Cardiac fibroblast (primary cell): Measurements from ENCODE around the gene SMYD3.

Experiments
- DNase-seq, 2 donors: peaks; one replicate each; pipeline versions ENCODE4 v3.0.0 to v3.0.0-alpha.2; 2010; ENCODE audit warnings: low read depth in 2 of 2
- H3K4me3 ChIP-seq, 2 donors: replicated peaks in 1 of 2; 1 replicate in 1 of 2; 2 replicates in 1 of 2; pipeline ENCODE4 v1.5.1; 2011; ENCODE audit warnings: low read depth in 2 of 2, low read length in 2 of 2, mild to moderate bottlenecking in 2 of 2, moderate library complexity in 1 of 2
- TF ChIP-seq, protein P1 (sequence below): IDR thresholded peaks from one replicate; pipeline ENCODE4 v1.5.1; 2011; ENCODE audit warnings: low read depth, mild to moderate bottlenecking, low read length, inconsistent platforms

SMYD3 gene

DNA sequence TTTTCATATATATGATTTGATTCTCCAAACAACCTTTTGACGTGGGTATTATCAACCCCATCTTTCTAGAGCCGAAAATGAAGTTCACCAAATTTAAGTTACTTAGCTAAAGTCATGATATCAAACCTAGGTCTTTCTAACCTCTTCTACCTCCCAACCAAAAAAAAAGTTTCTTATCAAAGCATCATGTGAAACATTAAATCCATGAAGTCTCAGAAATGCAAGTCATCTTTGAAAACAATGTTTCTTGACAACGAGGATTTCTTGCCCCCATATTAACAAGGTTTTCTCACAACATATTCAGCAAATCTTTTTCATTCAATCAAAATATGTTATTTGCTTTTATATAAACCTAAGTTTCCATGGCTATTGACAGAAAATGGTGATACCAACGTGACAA is 306.3 kb downstream of the SMYD3 start:
- DNase-seq: no peak
- no peak overlapping the region for H3K4me3 ChIP-seq
- TF ChIP-seq, protein P1, sequence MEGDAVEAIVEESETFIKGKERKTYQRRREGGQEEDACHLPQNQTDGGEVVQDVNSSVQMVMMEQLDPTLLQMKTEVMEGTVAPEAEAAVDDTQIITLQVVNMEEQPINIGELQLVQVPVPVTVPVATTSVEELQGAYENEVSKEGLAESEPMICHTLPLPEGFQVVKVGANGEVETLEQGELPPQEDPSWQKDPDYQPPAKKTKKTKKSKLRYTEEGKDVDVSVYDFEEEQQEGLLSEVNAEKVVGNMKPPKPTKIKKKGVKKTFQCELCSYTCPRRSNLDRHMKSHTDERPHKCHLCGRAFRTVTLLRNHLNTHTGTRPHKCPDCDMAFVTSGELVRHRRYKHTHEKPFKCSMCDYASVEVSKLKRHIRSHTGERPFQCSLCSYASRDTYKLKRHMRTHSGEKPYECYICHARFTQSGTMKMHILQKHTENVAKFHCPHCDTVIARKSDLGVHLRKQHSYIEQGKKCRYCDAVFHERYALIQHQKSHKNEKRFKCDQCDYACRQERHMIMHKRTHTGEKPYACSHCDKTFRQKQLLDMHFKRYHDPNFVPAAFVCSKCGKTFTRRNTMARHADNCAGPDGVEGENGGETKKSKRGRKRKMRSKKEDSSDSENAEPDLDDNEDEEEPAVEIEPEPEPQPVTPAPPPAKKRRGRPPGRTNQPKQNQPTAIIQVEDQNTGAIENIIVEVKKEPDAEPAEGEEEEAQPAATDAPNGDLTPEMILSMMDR: no peak

GRCh38 chr1:246200225-246200624 is 306.9 kb downstream of the SMYD3 start:
- TF ChIP-seq, protein P1: no peak
- no peak for DNase-seq
- H3K4me3 ChIP-seq: no peak overlapping the region

DNA sequence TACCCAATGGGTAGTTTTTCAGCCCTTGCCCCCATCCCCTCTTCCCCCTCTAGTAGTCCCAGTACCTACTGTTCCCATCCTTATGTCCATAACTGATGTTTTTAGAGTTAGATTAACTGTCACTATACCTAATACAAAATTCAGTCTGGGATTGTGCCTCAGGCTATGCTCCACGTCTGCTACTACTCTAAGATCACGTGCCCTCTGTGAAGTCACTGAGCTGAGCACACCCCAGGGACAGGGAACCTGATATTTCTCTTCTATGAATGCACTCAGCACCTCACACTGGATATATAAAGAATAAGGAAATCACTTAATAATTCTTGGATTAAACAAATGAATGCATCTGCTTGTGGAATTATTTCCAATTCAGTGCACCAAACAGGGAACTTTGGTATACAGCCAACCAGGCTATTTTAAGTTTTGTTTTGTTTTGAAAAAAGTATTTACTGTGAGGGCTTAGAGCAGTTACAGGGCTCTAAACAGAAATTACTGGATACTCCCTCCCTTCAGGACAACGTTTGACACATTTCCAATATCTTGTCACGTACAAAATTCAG is 307.9 kb downstream of the SMYD3 start:
- no peak overlapping the region for H3K4me3 ChIP-seq
- TF ChIP-seq, protein P1: no peak
- peak in 1 of 2 donors; percentile 27 for DNase-seq

DNA sequence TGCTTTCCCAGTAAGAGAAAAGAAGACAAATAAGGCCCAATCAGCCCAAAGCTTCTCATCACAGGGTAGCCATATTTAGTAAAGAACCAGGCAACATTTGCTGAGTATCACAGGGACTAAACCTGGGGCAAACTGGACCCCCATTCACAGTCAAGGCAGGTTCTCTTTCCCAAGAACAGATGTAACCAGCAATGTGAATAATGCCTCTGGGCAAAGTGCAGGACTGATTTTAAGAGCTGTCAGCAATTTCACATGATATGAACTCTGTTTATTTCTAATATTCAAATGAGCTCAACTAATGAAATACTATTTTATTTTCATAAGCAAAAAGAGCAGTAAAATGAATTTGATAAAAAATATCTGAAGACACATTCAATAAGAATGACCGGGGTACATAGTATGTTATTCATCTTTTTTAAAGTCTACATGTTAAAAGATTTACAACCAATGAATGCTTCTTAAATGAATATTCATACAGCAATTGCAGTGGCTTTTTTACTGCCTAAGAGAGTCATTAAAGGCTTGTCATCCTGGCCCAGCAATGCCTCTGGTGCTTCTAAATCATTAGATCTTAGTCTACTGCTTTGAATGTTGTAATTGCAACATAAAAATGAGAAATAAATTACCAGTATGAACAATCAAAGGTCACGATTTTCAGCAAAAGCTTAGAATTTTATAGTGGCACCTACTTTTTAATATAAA is 308.8 kb downstream of the SMYD3 start:
- no peak for DNase-seq
- no peak overlapping the region for H3K4me3 ChIP-seq
- TF ChIP-seq, protein P1: no peak

DNA sequence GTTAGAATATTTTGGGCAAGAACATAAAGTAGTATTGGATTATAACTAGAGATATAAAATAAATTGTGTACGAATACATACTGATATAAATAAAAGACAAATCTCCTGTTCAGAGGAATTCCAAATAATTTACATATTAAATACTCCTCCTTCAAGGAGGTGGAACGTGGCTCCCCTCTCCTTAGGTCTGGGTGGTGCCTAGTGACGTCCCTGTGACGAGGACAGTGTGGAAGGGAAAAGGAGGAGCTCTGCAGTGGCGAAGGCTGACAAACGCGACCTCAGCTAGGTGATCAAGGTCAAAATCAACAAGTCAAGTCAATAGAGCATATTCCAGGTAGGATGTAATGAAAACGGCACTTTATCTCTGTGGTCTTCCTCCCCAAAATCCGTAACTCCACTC is 310.0 kb downstream of the SMYD3 start:
- no peak overlapping the region for H3K4me3 ChIP-seq
- no peak for DNase-seq
- TF ChIP-seq, protein P1: no peak

DNA sequence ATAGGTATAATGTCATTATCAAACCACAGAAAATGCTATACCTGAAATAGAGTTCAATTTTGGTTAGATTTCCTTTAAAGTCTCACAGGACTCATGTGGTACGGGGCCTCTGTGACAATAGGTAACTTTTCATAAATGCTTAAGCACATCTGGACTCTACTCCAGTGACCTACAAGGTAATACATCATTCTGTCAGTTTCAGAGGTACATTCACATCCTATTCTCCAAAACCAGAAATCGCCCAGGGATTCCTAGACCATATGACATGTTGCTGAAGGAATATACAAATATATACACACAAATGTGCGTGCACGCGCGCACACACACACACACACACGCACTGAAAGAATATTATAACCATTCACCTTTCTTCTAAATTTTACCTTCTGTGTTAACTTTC is 311.8 kb downstream of the SMYD3 start:
- TF ChIP-seq, protein P1: no peak
- no peak for DNase-seq
- H3K4me3 ChIP-seq: no peak overlapping the region
